Thymus (tissue), 11 donors: ENCODE measurements around the gene BIRC6. TPM values are rescaled to one million over a fixed set of nuclear protein-coding genes. Genes with fewer than 3 reads are reported as not detected.

Source experiments
- DNase-seq, 9 donors: peaks; one replicate each; pipeline ENCODE4 v3.0.0-alpha.2; 2013; ENCODE audit warnings: low spot score in 9 of 9, low read depth in 6 of 9, missing footprints in 1 of 9
- H3K27ac ChIP-seq, 2 donors: one replicate each; pipeline ENCODE4 v1.5.1; 2013; ENCODE audit warnings: control low read depth in 1 of 2, low read depth in 1 of 2, low read length in 1 of 2, mild to moderate bottlenecking in 1 of 2, moderate library complexity in 1 of 2
- H3K27me3 ChIP-seq, 2 donors: one replicate each; pipeline ENCODE4 v1.5.1; 2013; ENCODE audit warnings: low read length in 1 of 2; ENCODE audit not compliant: control insufficient read depth in 2 of 2, insufficient read depth in 1 of 2
- H3K36me3 ChIP-seq, 2 donors: one replicate each; pipeline ENCODE4 v1.5.1; 2013; ENCODE audit warnings: low read length in 1 of 2, mild to moderate bottlenecking in 1 of 2, moderate library complexity in 1 of 2; ENCODE audit not compliant: control insufficient read depth in 2 of 2, insufficient read depth in 2 of 2
- H3K4me1 ChIP-seq, 2 donors: one replicate each; pipeline ENCODE4 v1.5.1; 2013; ENCODE audit warnings: low read length in 2 of 2; ENCODE audit not compliant: control insufficient read depth in 2 of 2, insufficient read depth in 2 of 2
- H3K4me3 ChIP-seq, 2 donors: one replicate each; pipeline ENCODE4 v1.5.1; 2013; ENCODE audit warnings: low read length in 2 of 2, control low read depth in 1 of 2, mild to moderate bottlenecking in 1 of 2
- H3K9me3 ChIP-seq, 2 donors: one replicate each; pipeline ENCODE4 v1.5.1; 2013; ENCODE audit warnings: low read length in 1 of 2, mild to moderate bottlenecking in 1 of 2; ENCODE audit not compliant: control insufficient read depth in 2 of 2, insufficient read depth in 1 of 2
- WGBS: extraction: QIAGEN DNeasy Blood & Tissue Kit; methylation state at CpG from one replicate; pipeline ENCODE4 v1.1.7; 2013; 5-methylcytosine and 5-hydroxymethylcytosine counted together
- polyA plus RNA-seq: library from polyadenylated mRNA; stranded (reverse); fragments of 200-250 nt; gene quantifications from one replicate; pipeline ENCODE4 v1.2.3, GENCODE V29; 2013
- total RNA-seq: library from RNA; stranded (reverse); fragments of 120-200 nt; gene quantifications from one replicate; pipeline ENCODE4 v1.2.4, GENCODE V29; 2013
- donor health status: healthy.

Gene BIRC6
- total and polyA plus RNA-seq, 2 donors, result 29.7 to 65.4 TPM

- DNase-seq, result no peak
- no peaks in the 10 kb centered on the region for H3K9me3 ChIP-seq
- whole genome bisulfite sequencing, result 97% methylated on average over 4 of the region's 4 CpGs
- no peak overlapping the region for H3K4me3 ChIP-seq
- H3K4me1 ChIP-seq, result no peaks in the 10 kb centered on the region
- no peak overlapping the region for H3K27ac ChIP-seq
- peaks cover 30 to 59% of the 10 kb centered on the region in 2 donors for H3K36me3 ChIP-seq
- no peaks in the 10 kb centered on the region for H3K27me3 ChIP-seq
These were observed 27.7 kb downstream of the BIRC6 start for GRCh38 chr2:32384529-32384928.

- Histone ChIP-seq H3K36me3 (peaks cover 31 to 57% of the 10 kb centered on the region in 2 donors), H3K27me3 (no peaks in the 10 kb centered on the region), H3K4me1 (no peaks in the 10 kb centered on the region), H3K27ac (no peak overlapping the region), H3K9me3 (no peaks in the 10 kb centered on the region), H3K4me3 (no peak overlapping the region)
- no peak for DNase-seq
- WGBS, result 98% methylated on average over 2 of the region's 2 CpGs
These were observed 29.9 kb downstream of the BIRC6 start for GRCh38 chr2:32386739-32387138.

GRCh38 chr2:32399221-32399620 lies 42.4 kb downstream of the BIRC6 start:
- WGBS, result 98% methylated on average over 5 of the region's 5 CpGs
- no peak for DNase-seq

GRCh38 chr2:32402091-32402490 lies 45.3 kb downstream of the BIRC6 start:
- H3K4me3 ChIP-seq, result no peak overlapping the region

More at GRCh38 chr2:32399221-32399620, 42.4 kb downstream of the BIRC6 start:
- Histone ChIP-seq H3K27me3 (no peaks in the 10 kb centered on the region), H3K36me3 (peaks cover 33 to 50% of the 10 kb centered on the region in 2 donors), H3K4me3 (no peak overlapping the region), H3K9me3 (no peaks in the 10 kb centered on the region), H3K27ac (no peak overlapping the region), H3K4me1 (no peaks in the 10 kb centered on the region)

GRCh38 chr2:32403782-32404181 lies 47.0 kb downstream of the BIRC6 start:
- Histone ChIP-seq H3K27me3 (no peaks in the 10 kb centered on the region), H3K27ac (no peak overlapping the region), H3K4me3 (no peak overlapping the region), H3K9me3 (no peaks in the 10 kb centered on the region), H3K4me1 (no peaks in the 10 kb centered on the region), H3K36me3 (peaks cover 22 to 48% of the 10 kb centered on the region in 2 donors)
- DNase-seq, result no peak
- 96% methylated on average over 5 of the region's 5 CpGs for WGBS

More at GRCh38 chr2:32402091-32402490, 45.3 kb downstream of the BIRC6 start:
- no peak for DNase-seq
- H3K9me3 ChIP-seq, result no peaks in the 10 kb centered on the region
- no peaks in the 10 kb centered on the region for H3K4me1 ChIP-seq
- peaks cover 25 to 49% of the 10 kb centered on the region in 2 donors for H3K36me3 ChIP-seq
- H3K27ac ChIP-seq, result no peak overlapping the region
- H3K27me3 ChIP-seq, result no peaks in the 10 kb centered on the region

GRCh38 chr2:32404691-32405090 lies 47.9 kb downstream of the BIRC6 start:
- H3K27ac ChIP-seq, result no peak overlapping the region
- H3K4me3 ChIP-seq, result no peak overlapping the region
- 97% methylated on average over 3 of the region's 3 CpGs for WGBS
- no peaks in the 10 kb centered on the region for H3K9me3 ChIP-seq
- H3K36me3 ChIP-seq, result peaks cover 19 to 42% of the 10 kb centered on the region in 2 donors
- no peaks in the 10 kb centered on the region for H3K4me1 ChIP-seq
- DNase-seq, result no peak
- no peaks in the 10 kb centered on the region for H3K27me3 ChIP-seq

- 100% methylated on average over 1 of the region's 1 CpG for WGBS
- no peak for DNase-seq
- Histone ChIP-seq H3K4me3 (no peak overlapping the region), H3K4me1 (no peaks in the 10 kb centered on the region), H3K9me3 (no peaks in the 10 kb centered on the region), H3K36me3 (peaks cover 20 to 45% of the 10 kb centered on the region in 2 donors), H3K27ac (no peak overlapping the region), H3K27me3 (no peaks in the 10 kb centered on the region)
These were observed 59.7 kb downstream of the BIRC6 start for GRCh38 chr2:32416519-32416918.

- H3K27me3 ChIP-seq, result no peaks in the 10 kb centered on the region
- no peak overlapping the region for H3K27ac ChIP-seq
- DNase-seq, result no peak
- H3K4me3 ChIP-seq, result no peak overlapping the region
- peaks cover 20 to 45% of the 10 kb centered on the region in 2 donors for H3K36me3 ChIP-seq
- H3K4me1 ChIP-seq, result no peaks in the 10 kb centered on the region
- no peaks in the 10 kb centered on the region for H3K9me3 ChIP-seq
- WGBS, result 97% methylated on average over 10 of the region's 10 CpGs
These were observed 60.8 kb downstream of the BIRC6 start for GRCh38 chr2:32417659-32418058.

GRCh38 chr2:32418778-32419177 lies 62.0 kb downstream of the BIRC6 start:
- Histone ChIP-seq H3K9me3 (no peaks in the 10 kb centered on the region), H3K27me3 (no peaks in the 10 kb centered on the region), H3K36me3 (peaks cover 16 to 42% of the 10 kb centered on the region in 2 donors), H3K4me3 (no peak overlapping the region), H3K27ac (no peak overlapping the region), H3K4me1 (no peaks in the 10 kb centered on the region)
- DNase-seq, result no peak
- 98% methylated on average over 5 of the region's 5 CpGs for WGBS

GRCh38 chr2:32422133-32422532 lies 65.3 kb downstream of the BIRC6 start:
- no peak overlapping the region for H3K27ac ChIP-seq
- WGBS, result 97% methylated on average over 1 of the region's 1 CpG
- H3K4me1 ChIP-seq, result no peaks in the 10 kb centered on the region

More at GRCh38 chr2:32422133-32422532, 65.3 kb downstream of the BIRC6 start:
- no peak for DNase-seq
- Histone ChIP-seq H3K36me3 (peaks cover 4 to 17% of the 10 kb centered on the region in 2 donors), H3K27me3 (no peaks in the 10 kb centered on the region), H3K4me3 (no peak overlapping the region), H3K9me3 (no peaks in the 10 kb centered on the region)
